ENCODE results near the gene ADAMTS19. TPM values are rescaled to one million over a fixed set of nuclear protein-coding genes. Genes with fewer than 3 reads are reported as not detected.

Gene ADAMTS19
- total and polyA plus RNA-seq, 2 of the 8 experiments (the other 6 are each of a cell fraction or from before 2014, with no cell fraction given): 17.3 to 28.8 TPM

DNA sequence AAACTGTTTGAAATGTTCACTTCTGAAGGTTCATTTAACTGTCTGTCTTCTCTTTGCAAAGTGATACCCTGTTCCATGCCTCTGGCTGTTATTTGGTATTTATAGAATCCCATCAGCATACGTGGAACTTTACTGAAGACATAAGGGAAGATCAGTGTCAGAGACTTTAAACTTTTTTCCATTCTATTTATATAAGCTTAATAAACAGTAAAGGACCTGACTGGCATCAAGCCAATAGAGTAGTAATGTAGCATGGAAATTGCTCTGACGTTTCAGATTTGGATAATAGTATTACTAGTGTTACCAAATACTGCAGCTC lies 192.9 kb downstream of the ADAMTS19 start:
- ChIA-PET POLR2A (ENCODE audit: partially characterized antibody) (no interaction called here), CTCF (ENCODE audit: partially characterized antibody) (interaction anchor here (1.9 kb wide), 1 partner anchor 12 kb away, joined by 8 read pairs; no protein-coding TSS in a partner anchor)
- no peak for FAIRE-seq
- TF ChIP-seq CHD2 (IDR thresholded peaks at IDR 0.05; ENCODE audit: low read length) (no peak), ZNF274 (IDR thresholded peaks at IDR 0.05; ENCODE audit: borderline replicate concordance, extremely low read depth, low read length) (no peak), SIN3A (conservative IDR thresholded peaks at IDR 0.05 in 1 of 2, IDR thresholded peaks at IDR 0.05 in 1 of 2; ENCODE audit: low read depth in 1 of 2, low read length in 2 of 2) (no peak), NANOG (IDR thresholded peaks at IDR 0.05; ENCODE audit: insufficient read depth, low read depth, low read length, poor library complexity, severe bottlenecking) (no peak), POLR2AphosphoS5 (IDR thresholded peaks at IDR 0.05; ENCODE audit: low read depth, low read length) (no peak), SIRT6 (IDR thresholded peaks at IDR 0.05; ENCODE audit: low read length) (no peak)

More for the DNA sequence above, 192.9 kb downstream of the ADAMTS19 start:
- Histone ChIP-seq H3K4ac (replicated peaks; ENCODE audit: insufficient read length, low read depth, low read length) (no peak overlapping the region), H3K27me3 (replicated peaks in 1 of 4; ENCODE audit: control insufficient read depth in 3 of 4, extremely low read depth in 1 of 4, insufficient read depth in 3 of 4, low read length in 3 of 4) (no peaks in the 10 kb centered on the region), H3K79me2 (ENCODE audit: control insufficient read depth in 1 of 2, insufficient read depth in 2 of 2, low read length in 2 of 2) (no peaks in the 10 kb centered on the region), H3K18ac (ENCODE audit: extremely low read depth, low read length) (no peak overlapping the region), H4K8ac (ENCODE audit: extremely low read depth, insufficient read depth, low read length) (no peak overlapping the region), H2BK12ac (ENCODE audit: low read depth, low read length) (no peak overlapping the region), H4K5ac (ENCODE audit: insufficient read length, low read depth, low read length) (no peak overlapping the region), H2BK5ac (ENCODE audit: low read depth, low read length) (no peak overlapping the region), H3K23me2 (ENCODE audit: low read depth, low read length) (no peaks in the 10 kb centered on the region), H4K91ac (replicated peaks; ENCODE audit: insufficient read length, low read length) (no peak overlapping the region), H3K4me1 (replicated peaks in 1 of 4; ENCODE audit: control insufficient read depth in 3 of 4, insufficient read depth in 4 of 4, low read length in 3 of 4) (peaks cover 0 to 4% (median 1%) of the 10 kb centered on the region in 4 experiments; a peak in 2 of 7 replicates), H3K14ac (ENCODE audit: insufficient read length) (no peak overlapping the region), H3K56ac (replicated peaks; ENCODE audit: insufficient read length, low read depth, low read length) (no peak overlapping the region), H3K9me3 (ENCODE audit: insufficient read depth in 2 of 2, low read depth in 1 of 2, low read length in 1 of 2) (no peaks in the 10 kb centered on the region), H2AK5ac (ENCODE audit: low read depth, low read length) (no peak overlapping the region), H3K79me1 (ENCODE audit: low read depth, low read length) (no peaks in the 10 kb centered on the region), H2AFZ (ENCODE audit: low read length) (no peak overlapping the region), H4K20me1 (replicated peaks in 1 of 2; ENCODE audit: control insufficient read depth in 1 of 2, insufficient read depth in 2 of 2, low read length in 2 of 2) (no peaks in the 10 kb centered on the region), H3K27ac (ENCODE audit: low read depth, low read length) (no peak overlapping the region), H3K36me3 (ENCODE audit: control insufficient read depth in 2 of 4, insufficient read depth in 4 of 4, low read length in 3 of 4) (peaks cover 0 to 17% (median 3%) of the 10 kb centered on the region in 4 experiments; a peak in 5 of 8 replicates), H2BK120ac (replicated peaks; ENCODE audit: low read depth, low read length) (no peak overlapping the region), H2BK15ac (ENCODE audit: low read length) (no peak overlapping the region), H3K4me3 (ENCODE audit: extremely low read depth in 1 of 4, insufficient read depth in 2 of 4, low read depth in 3 of 4, low read length in 4 of 4) (no peak overlapping the region), H3K23ac (ENCODE audit: insufficient read length) (no peak overlapping the region), H3K9ac (replicated peaks in 1 of 4; ENCODE audit: extremely low read depth in 1 of 4, low read depth in 3 of 4, low read length in 3 of 4) (no peak overlapping the region), H2BK20ac (ENCODE audit: low read length) (no peak overlapping the region), H3K4me2 (ENCODE audit: insufficient read depth in 1 of 2, low read depth in 2 of 2, low read length in 2 of 2) (no peak overlapping the region)
- no peak for DNase-seq (ENCODE audit: low read depth in 1 of 2, low spot score in 2 of 2)
- 82% methylated on average over 2 of the region's 2 CpGs; no CpG with 5 or more reads in 1 of the 2 experiments for WGBS, 2 experiments (ENCODE audit: extremely low coverage in 1 of 2, insufficient coverage in 1 of 2, insufficient read length in 1 of 2, insufficient replicate concordance in 2 of 2, low coverage in 1 of 2, low lambda C conversion rate in 2 of 2, missing lambda C conversion rate in 1 of 2)
